Measurements from ENCODE around the gene SLC16A5.
A peak's percentile ranks its signal among the peaks of the same experiment; 100 is the strongest.

Gene SLC16A5

DNA sequence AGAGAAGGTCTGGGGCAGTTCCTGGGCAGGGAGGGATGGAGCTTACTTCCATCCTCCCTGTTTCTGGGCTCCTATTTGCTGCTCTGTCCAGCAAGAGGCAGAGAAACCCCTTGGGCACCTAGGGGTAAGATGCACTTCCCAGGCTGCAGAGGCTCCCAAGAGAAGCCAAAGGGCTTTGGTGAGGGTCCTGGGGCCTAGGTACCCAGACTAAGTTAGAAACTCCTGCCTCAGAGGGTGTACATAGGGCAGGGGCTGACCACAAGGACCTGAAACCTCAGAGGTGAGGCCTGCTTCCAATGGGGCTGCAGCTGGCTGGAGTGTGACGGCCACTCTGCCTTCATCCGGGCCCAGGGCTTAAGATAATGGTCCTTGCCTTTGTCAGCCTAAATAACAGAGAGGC lies 20.4 kb downstream of the SLC16A5 start:
- H3K4me3 ChIP-seq (ENCODE audit: low read length) = no peak overlapping the region
- DNase-seq (ENCODE audit: low read depth) = no peak

DNA sequence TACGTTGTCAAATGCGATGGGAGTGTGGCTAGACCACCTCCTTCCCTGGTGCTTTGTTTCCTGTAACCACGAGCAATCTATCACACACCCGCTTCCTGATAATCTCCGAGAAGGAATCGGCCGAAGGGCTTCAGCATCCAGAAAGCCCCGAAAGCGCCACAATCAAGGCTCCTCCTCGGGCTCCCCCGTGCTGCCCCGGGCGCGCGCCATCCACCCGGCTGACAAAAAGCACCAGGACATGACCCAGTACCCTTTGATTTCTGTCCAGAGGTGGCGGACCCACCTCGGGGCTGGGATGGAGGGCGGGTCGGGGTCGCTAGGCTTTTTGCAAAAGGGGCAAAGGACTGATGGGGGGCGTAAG lies 21.3 kb downstream of the SLC16A5 start:
- no peak for DNase-seq (ENCODE audit: low read depth)

More for the DNA sequence above, 20.4 kb downstream of the SLC16A5 start:
- TF ChIP-seq, protein P1, sequence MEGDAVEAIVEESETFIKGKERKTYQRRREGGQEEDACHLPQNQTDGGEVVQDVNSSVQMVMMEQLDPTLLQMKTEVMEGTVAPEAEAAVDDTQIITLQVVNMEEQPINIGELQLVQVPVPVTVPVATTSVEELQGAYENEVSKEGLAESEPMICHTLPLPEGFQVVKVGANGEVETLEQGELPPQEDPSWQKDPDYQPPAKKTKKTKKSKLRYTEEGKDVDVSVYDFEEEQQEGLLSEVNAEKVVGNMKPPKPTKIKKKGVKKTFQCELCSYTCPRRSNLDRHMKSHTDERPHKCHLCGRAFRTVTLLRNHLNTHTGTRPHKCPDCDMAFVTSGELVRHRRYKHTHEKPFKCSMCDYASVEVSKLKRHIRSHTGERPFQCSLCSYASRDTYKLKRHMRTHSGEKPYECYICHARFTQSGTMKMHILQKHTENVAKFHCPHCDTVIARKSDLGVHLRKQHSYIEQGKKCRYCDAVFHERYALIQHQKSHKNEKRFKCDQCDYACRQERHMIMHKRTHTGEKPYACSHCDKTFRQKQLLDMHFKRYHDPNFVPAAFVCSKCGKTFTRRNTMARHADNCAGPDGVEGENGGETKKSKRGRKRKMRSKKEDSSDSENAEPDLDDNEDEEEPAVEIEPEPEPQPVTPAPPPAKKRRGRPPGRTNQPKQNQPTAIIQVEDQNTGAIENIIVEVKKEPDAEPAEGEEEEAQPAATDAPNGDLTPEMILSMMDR (IDR thresholded peaks at IDR 0.05; ENCODE audit: insufficient read depth, low read depth, low read length, missing control alignments) = no peak

DNA sequence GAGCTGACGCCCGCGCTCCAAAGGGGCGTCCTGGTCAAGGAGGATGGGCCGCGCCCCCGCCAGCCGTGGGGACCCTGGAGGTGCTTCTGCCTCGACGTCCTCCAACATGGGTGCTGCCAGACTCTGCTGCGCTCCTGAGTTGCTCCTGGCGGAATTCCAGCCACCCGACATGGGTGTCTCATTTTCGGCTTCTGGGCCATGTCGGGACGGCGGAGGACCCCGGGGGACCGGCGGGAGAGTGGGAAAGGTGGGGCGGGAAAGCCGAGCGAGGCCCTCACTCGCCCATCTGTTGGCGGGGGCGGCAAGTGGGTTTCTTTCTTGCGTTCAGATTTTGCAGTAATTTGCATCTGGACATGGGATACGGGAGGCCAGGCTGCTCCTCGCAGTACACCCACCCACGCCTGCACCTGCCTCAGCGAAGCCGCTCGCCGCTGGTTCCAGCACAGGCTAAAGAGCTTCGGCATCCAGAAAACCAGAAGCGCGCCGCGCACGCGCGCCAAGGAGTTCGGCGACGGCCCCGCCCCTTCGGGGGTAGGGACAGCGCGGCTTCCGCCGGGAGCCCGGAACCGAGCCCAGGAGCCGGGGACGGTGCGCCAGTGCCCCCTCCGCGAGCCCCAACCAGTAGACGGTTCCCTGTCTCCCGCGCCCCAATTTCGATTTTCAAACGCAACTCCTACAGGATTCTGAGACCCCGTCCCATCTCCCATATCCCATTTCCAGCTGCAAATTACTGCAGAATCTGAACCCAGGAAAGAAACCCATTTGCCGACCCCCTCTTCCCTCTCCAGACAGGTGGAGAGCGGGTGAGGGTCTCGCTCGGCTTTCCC lies 21.9 kb downstream of the SLC16A5 start, which contains the start of gene ARMC7:
ARMC7 (plus strand) TSS at position 563 of the 827 bp plus-strand sequence. CDS start 320 bp downstream, outside the sequence.
- TF ChIP-seq, protein P1 (IDR thresholded peaks at IDR 0.05; ENCODE audit: insufficient read depth, low read depth, low read length, missing control alignments) = no peak
- H3K4me3 ChIP-seq (ENCODE audit: low read length) = peak within 1 kb of the TSS; percentile 86
- peak; percentile 83 for DNase-seq (ENCODE audit: low read depth)

More for the DNA sequence above, 21.3 kb downstream of the SLC16A5 start:
- peak overlapping the region; percentile 86 for H3K4me3 ChIP-seq (ENCODE audit: low read length)
- TF ChIP-seq, protein P1 (IDR thresholded peaks at IDR 0.05; ENCODE audit: insufficient read depth, low read depth, low read length, missing control alignments) = no peak

DNA sequence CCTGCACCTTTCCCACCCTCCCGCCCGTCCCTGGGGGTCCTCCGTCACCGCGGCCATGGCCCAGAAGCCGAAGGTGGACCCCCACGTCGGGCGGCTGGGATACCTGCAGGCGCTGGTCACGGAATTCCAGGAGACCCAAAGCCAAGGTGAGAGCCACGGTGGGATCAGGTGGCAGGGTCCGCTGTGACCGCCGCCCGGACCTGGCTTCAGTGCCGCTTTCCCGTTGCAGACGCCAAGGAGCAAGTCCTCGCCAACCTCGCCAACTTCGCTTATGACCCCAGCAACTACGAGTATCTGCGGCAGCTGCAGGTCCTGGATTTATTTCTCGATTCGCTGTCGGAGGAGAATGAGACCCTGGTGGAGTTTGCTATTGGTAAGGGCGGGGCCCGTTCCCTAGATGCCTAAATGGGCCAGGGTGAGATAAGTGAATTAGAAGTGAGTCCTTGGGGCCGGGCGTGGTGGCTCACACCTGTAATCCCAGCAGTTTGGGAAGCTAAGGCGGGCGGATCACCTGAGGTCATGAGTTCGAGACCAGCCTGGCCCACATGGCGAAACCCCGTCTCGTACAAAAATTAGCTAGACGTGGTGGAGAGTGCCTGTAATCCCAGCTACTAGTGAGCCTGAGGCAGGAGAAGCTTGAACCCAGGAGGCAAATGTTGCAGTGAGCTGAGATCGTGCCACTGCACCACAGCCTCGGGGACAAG lies 22.6 kb downstream of the SLC16A5 start:
- H3K4me3 ChIP-seq (ENCODE audit: low read length) = peak overlapping the region; percentile 86
- peak; percentile 34 for DNase-seq (ENCODE audit: low read depth)
- TF ChIP-seq, protein P1 (IDR thresholded peaks at IDR 0.05; ENCODE audit: insufficient read depth, low read depth, low read length, missing control alignments) = no peak

DNA sequence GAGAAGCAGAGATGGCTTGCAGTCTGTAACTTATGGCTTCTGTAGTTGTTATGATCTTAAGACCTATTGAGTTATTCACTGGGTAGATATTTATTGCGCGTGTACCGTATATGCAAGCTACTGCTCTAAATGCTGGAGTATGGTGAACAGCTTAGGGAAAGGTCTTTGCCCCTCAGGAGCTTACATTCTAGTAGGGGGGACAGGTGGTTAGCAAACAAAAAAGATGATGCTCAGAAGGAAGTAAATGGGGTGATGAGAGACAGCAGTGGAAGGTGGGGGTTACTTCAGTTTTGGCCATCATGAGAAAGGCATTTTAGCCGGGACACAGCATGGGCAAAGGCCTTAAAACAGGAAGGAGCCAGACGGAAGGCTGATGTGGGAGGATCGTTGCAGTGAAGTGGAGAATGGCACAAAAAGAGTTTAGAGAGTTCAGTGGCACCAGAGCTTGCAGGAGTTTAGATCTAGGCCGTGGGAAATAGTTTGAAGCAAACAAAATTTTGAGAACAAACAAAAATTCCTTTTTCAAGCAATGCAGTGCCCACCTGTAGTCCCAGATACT lies 24.1 kb downstream of the SLC16A5 start:
- DNase-seq (ENCODE audit: low read depth) = no peak
- no peak overlapping the region for H3K4me3 ChIP-seq (ENCODE audit: low read length)
- TF ChIP-seq, protein P1 (IDR thresholded peaks at IDR 0.05; ENCODE audit: insufficient read depth, low read depth, low read length, missing control alignments) = no peak

- TF ChIP-seq, protein P1 (IDR thresholded peaks at IDR 0.05; ENCODE audit: insufficient read depth, low read depth, low read length, missing control alignments) = peak; percentile 90
- peak; percentile 90 for DNase-seq (ENCODE audit: low read depth)
- peak overlapping the region; percentile 39 for H3K4me3 ChIP-seq (ENCODE audit: low read length)
Observed at GRCh38 chr17:75113798-75114551, 26.2 kb downstream of the SLC16A5 start.
